ENCODE data around the gene ORM2. TPM values are rescaled to one million over a fixed set of nuclear protein-coding genes. Genes with fewer than 3 reads are reported as not detected.

Gene ORM2
- polyA plus RNA-seq, 1 of the 3 experiments (the other 2 are of a cell fraction): not detected

DNA sequence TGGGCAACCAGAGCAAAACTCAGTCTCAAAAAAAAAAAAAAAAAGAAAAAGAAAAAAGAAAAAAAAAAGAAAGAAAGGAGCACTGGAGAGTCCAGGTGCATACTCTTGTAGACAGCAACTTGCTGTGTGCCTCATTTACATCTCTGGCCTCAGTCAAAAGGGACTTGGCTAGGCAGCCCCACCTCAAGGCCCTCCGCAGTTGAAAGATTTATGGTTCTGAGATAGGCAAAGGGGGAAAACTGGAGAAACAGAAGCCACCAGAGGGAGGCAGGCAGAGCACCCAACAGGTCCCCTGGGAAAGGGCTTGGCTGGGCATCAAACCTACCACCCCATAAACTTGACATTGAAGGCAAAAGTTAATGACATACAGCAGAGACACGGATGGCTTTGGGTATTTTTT is 6.1 kb downstream of the ORM2 start:
- H3K27me3 ChIP-seq (ENCODE audit: insufficient read depth): no peaks in the 10 kb centered on the region
- DNase-seq: no peak
- no peak for TF ChIP-seq MEF2A (IDR thresholded peaks at IDR 0.05; ENCODE audit: borderline replicate concordance, low read depth)
- no peak for TF ChIP-seq FOXM1 (IDR thresholded peaks at IDR 0.05; ENCODE audit: low read depth)
- no peak for TF ChIP-seq GABPA (IDR thresholded peaks at IDR 0.05; ENCODE audit: low read depth)
- TF ChIP-seq JUND (IDR thresholded peaks at IDR 0.05): no peak
- TF ChIP-seq EZH2phosphoT487 (IDR thresholded peaks at IDR 0.05; ENCODE audit: borderline replicate concordance, low read depth): no peak
- TF ChIP-seq TAF1 (IDR thresholded peaks at IDR 0.05; ENCODE audit: borderline replicate concordance, low read depth, low read length): no peak
- TF ChIP-seq RCOR1 (IDR thresholded peaks at IDR 0.05; ENCODE audit: low read length): no peak
- TF ChIP-seq, protein P1, sequence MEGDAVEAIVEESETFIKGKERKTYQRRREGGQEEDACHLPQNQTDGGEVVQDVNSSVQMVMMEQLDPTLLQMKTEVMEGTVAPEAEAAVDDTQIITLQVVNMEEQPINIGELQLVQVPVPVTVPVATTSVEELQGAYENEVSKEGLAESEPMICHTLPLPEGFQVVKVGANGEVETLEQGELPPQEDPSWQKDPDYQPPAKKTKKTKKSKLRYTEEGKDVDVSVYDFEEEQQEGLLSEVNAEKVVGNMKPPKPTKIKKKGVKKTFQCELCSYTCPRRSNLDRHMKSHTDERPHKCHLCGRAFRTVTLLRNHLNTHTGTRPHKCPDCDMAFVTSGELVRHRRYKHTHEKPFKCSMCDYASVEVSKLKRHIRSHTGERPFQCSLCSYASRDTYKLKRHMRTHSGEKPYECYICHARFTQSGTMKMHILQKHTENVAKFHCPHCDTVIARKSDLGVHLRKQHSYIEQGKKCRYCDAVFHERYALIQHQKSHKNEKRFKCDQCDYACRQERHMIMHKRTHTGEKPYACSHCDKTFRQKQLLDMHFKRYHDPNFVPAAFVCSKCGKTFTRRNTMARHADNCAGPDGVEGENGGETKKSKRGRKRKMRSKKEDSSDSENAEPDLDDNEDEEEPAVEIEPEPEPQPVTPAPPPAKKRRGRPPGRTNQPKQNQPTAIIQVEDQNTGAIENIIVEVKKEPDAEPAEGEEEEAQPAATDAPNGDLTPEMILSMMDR (IDR thresholded peaks at IDR 0.05): no peak
- H3K4me1 ChIP-seq (ENCODE audit: control insufficient read depth in 1 of 2, insufficient read depth in 2 of 2, low read depth in 1 of 2, low read length in 1 of 2): no peaks in the 10 kb centered on the region
- H3K36me3 ChIP-seq (replicated peaks in 1 of 2; ENCODE audit: control insufficient read depth in 1 of 2, insufficient read depth in 2 of 2, low read length in 1 of 2): no peaks in the 10 kb centered on the region
- H4K20me1 ChIP-seq (ENCODE audit: insufficient read depth): no peaks in the 10 kb centered on the region
- ChIA-PET CTCF (interaction anchor here (0.6 kb wide), 1 partner anchor 63 kb away, joined by 4 read pairs; no protein-coding TSS in a partner anchor), POLR2A (no interaction called here)
- no peak overlapping the region for H3K9ac ChIP-seq
- no peak overlapping the region for H3K4me2 ChIP-seq
- H3K79me2 ChIP-seq (ENCODE audit: insufficient read depth): no peaks in the 10 kb centered on the region
- H3K9me2 ChIP-seq: no peaks in the 10 kb centered on the region
- 72% methylated on average over 2 of the region's 2 CpGs for WGBS (ENCODE audit: low lambda C conversion rate)
- H3K4me3 ChIP-seq (ENCODE audit: low read depth in 2 of 2, low read length in 1 of 2): no peak overlapping the region
- no peak overlapping the region for H3K27ac ChIP-seq (ENCODE audit: low read depth in 2 of 2, low read length in 1 of 2)
- no peak overlapping the region for H2AFZ ChIP-seq (ENCODE audit: low read depth)
- no peaks in the 10 kb centered on the region for H3F3A ChIP-seq (replicated peaks; ENCODE audit: insufficient read depth)
- H3K9me3 ChIP-seq: no peaks in the 10 kb centered on the region

DNA sequence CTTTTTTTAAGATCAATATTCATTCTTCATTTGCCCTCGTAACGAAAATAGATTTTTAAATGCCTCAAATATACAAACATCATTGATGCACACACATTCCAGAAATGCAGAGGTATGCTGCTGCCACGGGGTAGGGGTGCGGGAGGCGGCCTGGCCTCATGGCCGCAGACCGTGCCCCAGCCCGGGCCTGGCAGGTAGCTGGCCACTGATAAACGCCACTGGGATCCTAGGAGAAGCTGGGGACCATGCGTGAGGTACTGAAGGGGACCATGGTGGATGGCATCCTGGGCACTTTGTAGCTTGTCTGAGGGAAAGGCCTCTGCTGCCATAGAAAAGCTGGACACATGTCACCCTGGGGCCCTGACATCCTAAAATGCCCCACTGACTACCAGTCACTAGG is 6.5 kb downstream of the ORM2 start:
- H3K9ac ChIP-seq: no peak overlapping the region
- ChIA-PET POLR2A (no interaction called here), CTCF (interaction anchor here (0.6 to 1.1 kb wide), 2 partner anchors 62 to 69 kb away, joined by 4 read pairs; no protein-coding TSS in a partner anchor)
- H3K27ac ChIP-seq (ENCODE audit: low read depth in 2 of 2, low read length in 1 of 2): no peak overlapping the region
- no peak overlapping the region for H2AFZ ChIP-seq (ENCODE audit: low read depth)
- H3K36me3 ChIP-seq (replicated peaks in 1 of 2; ENCODE audit: control insufficient read depth in 1 of 2, insufficient read depth in 2 of 2, low read length in 1 of 2): no peaks in the 10 kb centered on the region
- H3K4me1 ChIP-seq (ENCODE audit: control insufficient read depth in 1 of 2, insufficient read depth in 2 of 2, low read depth in 1 of 2, low read length in 1 of 2): no peaks in the 10 kb centered on the region
- WGBS (ENCODE audit: low lambda C conversion rate): 87% methylated on average over 10 of the region's 10 CpGs
- H3K9me3 ChIP-seq: no peaks in the 10 kb centered on the region
- no peak overlapping the region for H3K4me3 ChIP-seq (ENCODE audit: low read depth in 2 of 2, low read length in 1 of 2)
- H3K4me2 ChIP-seq: no peak overlapping the region
- no peaks in the 10 kb centered on the region for H3F3A ChIP-seq (replicated peaks; ENCODE audit: insufficient read depth)
- DNase-seq: no peak
- TF ChIP-seq FOXM1 (IDR thresholded peaks at IDR 0.05; ENCODE audit: low read depth) (no peak), NRF1 (IDR thresholded peaks at IDR 0.05; ENCODE audit: low read depth, low read length) (no peak), EP300 (IDR thresholded peaks at IDR 0.05; ENCODE audit: borderline replicate concordance in 1 of 2, low read depth in 1 of 2, low read length in 1 of 2) (no peak), POLR2AphosphoS5 (IDR thresholded peaks at IDR 0.05; ENCODE audit: low read depth, low read length) (no peak), TCF12 (IDR thresholded peaks at IDR 0.05) (no peak), RCOR1 (IDR thresholded peaks at IDR 0.05; ENCODE audit: low read length) (no peak), ELF1 (IDR thresholded peaks at IDR 0.05) (no peak), RXRA (IDR thresholded peaks at IDR 0.05; ENCODE audit: borderline replicate concordance, low read depth) (no peak)
- TF ChIP-seq, protein P1 (IDR thresholded peaks at IDR 0.05): no peak
- TF ChIP-seq, protein P2, sequence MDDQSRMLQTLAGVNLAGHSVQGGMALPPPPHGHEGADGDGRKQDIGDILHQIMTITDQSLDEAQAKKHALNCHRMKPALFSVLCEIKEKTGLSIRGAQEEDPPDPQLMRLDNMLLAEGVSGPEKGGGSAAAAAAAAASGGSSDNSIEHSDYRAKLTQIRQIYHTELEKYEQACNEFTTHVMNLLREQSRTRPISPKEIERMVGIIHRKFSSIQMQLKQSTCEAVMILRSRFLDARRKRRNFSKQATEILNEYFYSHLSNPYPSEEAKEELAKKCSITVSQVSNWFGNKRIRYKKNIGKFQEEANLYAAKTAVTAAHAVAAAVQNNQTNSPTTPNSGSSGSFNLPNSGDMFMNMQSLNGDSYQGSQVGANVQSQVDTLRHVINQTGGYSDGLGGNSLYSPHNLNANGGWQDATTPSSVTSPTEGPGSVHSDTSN (IDR thresholded peaks at IDR 0.05): no peak
- TF ChIP-seq, protein P3, sequence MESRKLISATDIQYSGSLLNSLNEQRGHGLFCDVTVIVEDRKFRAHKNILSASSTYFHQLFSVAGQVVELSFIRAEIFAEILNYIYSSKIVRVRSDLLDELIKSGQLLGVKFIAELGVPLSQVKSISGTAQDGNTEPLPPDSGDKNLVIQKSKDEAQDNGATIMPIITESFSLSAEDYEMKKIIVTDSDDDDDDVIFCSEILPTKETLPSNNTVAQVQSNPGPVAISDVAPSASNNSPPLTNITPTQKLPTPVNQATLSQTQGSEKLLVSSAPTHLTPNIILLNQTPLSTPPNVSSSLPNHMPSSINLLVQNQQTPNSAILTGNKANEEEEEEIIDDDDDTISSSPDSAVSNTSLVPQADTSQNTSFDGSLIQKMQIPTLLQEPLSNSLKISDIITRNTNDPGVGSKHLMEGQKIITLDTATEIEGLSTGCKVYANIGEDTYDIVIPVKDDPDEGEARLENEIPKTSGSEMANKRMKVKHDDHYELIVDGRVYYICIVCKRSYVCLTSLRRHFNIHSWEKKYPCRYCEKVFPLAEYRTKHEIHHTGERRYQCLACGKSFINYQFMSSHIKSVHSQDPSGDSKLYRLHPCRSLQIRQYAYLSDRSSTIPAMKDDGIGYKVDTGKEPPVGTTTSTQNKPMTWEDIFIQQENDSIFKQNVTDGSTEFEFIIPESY (IDR thresholded peaks at IDR 0.05; ENCODE audit: borderline replicate concordance, low read depth): no peak
- TF ChIP-seq, protein P4, sequence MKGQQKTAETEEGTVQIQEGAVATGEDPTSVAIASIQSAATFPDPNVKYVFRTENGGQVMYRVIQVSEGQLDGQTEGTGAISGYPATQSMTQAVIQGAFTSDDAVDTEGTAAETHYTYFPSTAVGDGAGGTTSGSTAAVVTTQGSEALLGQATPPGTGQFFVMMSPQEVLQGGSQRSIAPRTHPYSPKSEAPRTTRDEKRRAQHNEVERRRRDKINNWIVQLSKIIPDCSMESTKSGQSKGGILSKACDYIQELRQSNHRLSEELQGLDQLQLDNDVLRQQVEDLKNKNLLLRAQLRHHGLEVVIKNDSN (IDR thresholded peaks at IDR 0.05; ENCODE audit: borderline replicate concordance, low read depth): no peak
- no peaks in the 10 kb centered on the region for H3K9me2 ChIP-seq
- H4K20me1 ChIP-seq (ENCODE audit: insufficient read depth): no peaks in the 10 kb centered on the region
- no peaks in the 10 kb centered on the region for H3K79me2 ChIP-seq (ENCODE audit: insufficient read depth)
- no peaks in the 10 kb centered on the region for H3K27me3 ChIP-seq (ENCODE audit: insufficient read depth)

Measured in SK-N-SH (cell line).